SK-N-SH treated with all-trans-retinoic acid at 6 μM for 48 hours (cell line): ENCODE data around the gene PILRB.

ENCODE experiments used
- ATAC-seq: fragments of 200-7000 bp; cut with Tn5 transposase; 3 replicates; pipeline ENCODE4 v1.9.1; 2020; ENCODE audit warnings: mild to moderate bottlenecking, moderate library complexity
- ARNTL ChIP-seq: fragments of 450-650 bp; formaldehyde crosslinking; IDR thresholded peaks from 2 replicates; pipeline ENCODE4 v1.5.0; 2020; ENCODE audit warnings: low read depth, mild to moderate bottlenecking, moderate library complexity, borderline replicate concordance
- BACH2 ChIP-seq: fragments of 250-450 bp; sonication (Bioruptor Pico); IDR thresholded peaks from 2 replicates; pipeline ENCODE4 v1.9.0; 2021; ENCODE audit warnings: mild to moderate bottlenecking, borderline replicate concordance
- CSDC2 ChIP-seq: fragments of 250-450 bp; sonication (Bioruptor Pico); IDR thresholded peaks from 2 replicates; pipeline ENCODE4 v1.5.0; 2020; ENCODE audit warnings: mild to moderate bottlenecking, moderate library complexity
- ESRRG ChIP-seq: fragments of 250-450 bp; sonication (Bioruptor Pico); IDR thresholded peaks from 2 replicates; pipeline ENCODE4 v1.6.1; 2021; ENCODE audit warnings: mild to moderate bottlenecking
- GLIS3 ChIP-seq: fragments of 250-450 bp; sonication (Bioruptor Pico); IDR thresholded peaks from 2 replicates; pipeline ENCODE4 v1.5.0; 2020; ENCODE audit warnings: mild to moderate bottlenecking, moderate library complexity
- ISL1 ChIP-seq: fragments of 250-450 bp; sonication (Bioruptor Pico); IDR thresholded peaks from 2 replicates; pipeline ENCODE4 v2.1.2; 2022; ENCODE audit warnings: mild to moderate bottlenecking, moderate library complexity
- OSR1 ChIP-seq: fragments of 250-450 bp; sonication (Bioruptor Pico); IDR thresholded peaks from 2 replicates; pipeline ENCODE4 v1.8.0; 2022; ENCODE audit warnings: moderate library complexity, mild to moderate bottlenecking, inconsistent platforms
- PPARA ChIP-seq: fragments of 250-450 bp; sonication (Bioruptor Pico); IDR thresholded peaks from 2 replicates; pipeline ENCODE4 v1.5.0; 2020; ENCODE audit warnings: mild to moderate bottlenecking, borderline replicate concordance
- RARB ChIP-seq: fragments of 250-450 bp; sonication (Bioruptor Pico); IDR thresholded peaks from 2 replicates; pipeline ENCODE4 v1.8.0; 2021; ENCODE audit warnings: mild to moderate bottlenecking, moderate library complexity
- SNAI2 ChIP-seq: fragments of 250-450 bp; sonication (Bioruptor Pico); IDR thresholded peaks from 2 replicates; pipeline ENCODE4 v1.5.0; 2020; ENCODE audit warnings: mild to moderate bottlenecking, moderate library complexity
- TOX ChIP-seq: fragments of 250-450 bp; sonication (Bioruptor Pico); IDR thresholded peaks from 2 replicates; pipeline ENCODE4 v1.8.0; 2021; ENCODE audit warnings: mild to moderate bottlenecking, moderate library complexity, borderline replicate concordance
- ZC3H10 ChIP-seq: fragments of 250-450 bp; sonication (Bioruptor Pico); IDR thresholded peaks from 2 replicates; pipeline ENCODE4 v1.5.1; 2021; ENCODE audit warnings: mild to moderate bottlenecking, moderate library complexity
- ZFP3 ChIP-seq: fragments of 250-450 bp; sonication (Bioruptor Pico); IDR thresholded peaks from 2 replicates; pipeline ENCODE4 v1.5.0; 2020; ENCODE audit warnings: mild to moderate bottlenecking, moderate library complexity
- ZFP30 ChIP-seq: fragments of 450-650 bp; formaldehyde crosslinking; IDR thresholded peaks from 2 replicates; pipeline ENCODE4 v1.5.0; 2022; ENCODE audit warnings: mild to moderate bottlenecking, moderate library complexity
- ZNF565 ChIP-seq: fragments of 450-650 bp; formaldehyde crosslinking; conservative IDR thresholded peaks from 2 replicates; pipeline ENCODE4 v1.5.0; 2020; ENCODE audit warnings: low read depth, mild to moderate bottlenecking, moderate library complexity
- ZNF70 ChIP-seq: fragments of 450-650 bp; formaldehyde crosslinking; IDR thresholded peaks from 2 replicates; pipeline ENCODE4 v1.5.0; 2020; ENCODE audit warnings: mild to moderate bottlenecking, moderate library complexity
- ZNF8 ChIP-seq: fragments of 450-650 bp; formaldehyde crosslinking; IDR thresholded peaks from 2 replicates; pipeline ENCODE4 v1.5.0; 2020; ENCODE audit warnings: mild to moderate bottlenecking, moderate library complexity
- TF ChIP-seq, protein P1 (sequence below): fragments of 250-450 bp; sonication (Bioruptor Pico); IDR thresholded peaks from 2 replicates; pipeline ENCODE4 v1.5.0; 2020; ENCODE audit warnings: mild to moderate bottlenecking, moderate library complexity
- TF ChIP-seq, protein P2 (sequence below): fragments of 250-450 bp; sonication (Bioruptor Pico); IDR thresholded peaks from 2 replicates; pipeline ENCODE4 v1.8.0; 2021; ENCODE audit warnings: low read depth, mild to moderate bottlenecking, moderate library complexity, borderline replicate concordance
- TF ChIP-seq, protein P3 (sequence below): fragments of 250-450 bp; sonication (Bioruptor Pico); IDR thresholded peaks from 2 replicates; pipeline ENCODE4 v1.5.1; 2020; ENCODE audit warnings: low read depth, mild to moderate bottlenecking, moderate library complexity
- TF ChIP-seq, protein P4 (sequence below): fragments of 250-450 bp; sonication (Bioruptor Pico); IDR thresholded peaks from 2 replicates; pipeline ENCODE4 v1.5.1; 2021; ENCODE audit warnings: mild to moderate bottlenecking, moderate library complexity
- TF ChIP-seq, protein P5 (sequence below): fragments of 250-450 bp; sonication (Bioruptor Pico); IDR thresholded peaks from 2 replicates; pipeline ENCODE4 v1.8.0; 2020; ENCODE audit warnings: mild to moderate bottlenecking, moderate library complexity, borderline replicate concordance

PILRB gene

DNA sequence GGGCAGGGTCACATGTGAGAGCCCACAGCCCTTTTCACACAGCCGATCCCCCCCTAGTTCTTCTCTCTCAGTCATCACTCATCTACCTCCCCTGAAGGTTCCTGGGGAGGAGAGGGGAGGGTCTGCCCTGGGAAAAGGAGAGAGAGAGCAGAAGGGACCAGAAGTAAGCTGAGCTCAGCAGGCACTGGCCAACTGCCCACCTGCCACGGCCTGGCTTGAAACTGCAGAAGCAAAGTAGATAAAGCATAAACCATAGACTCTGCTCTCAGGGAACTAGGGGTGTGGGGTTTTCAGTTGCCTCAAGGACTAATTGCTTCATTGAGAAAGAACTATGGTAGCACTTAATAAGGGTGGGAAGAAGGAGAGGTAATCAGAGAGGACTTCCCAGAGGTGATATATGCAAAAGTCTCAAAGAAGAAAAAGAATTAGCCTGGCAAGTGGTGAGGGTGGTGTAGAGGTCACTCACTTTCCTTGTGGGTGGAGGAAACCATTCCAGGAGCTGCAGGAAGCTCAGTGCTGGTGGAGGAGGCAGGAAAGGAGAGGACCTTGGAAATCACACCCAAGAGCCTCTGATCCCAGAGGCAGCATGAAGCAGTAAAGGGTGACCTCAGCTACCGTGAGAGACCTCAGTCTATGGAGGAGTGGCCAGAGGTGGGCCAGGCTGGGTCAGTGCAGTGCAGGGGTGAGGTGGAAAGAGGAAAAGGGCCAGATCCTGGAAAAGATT is 32.5 kb downstream of the PILRB start:
- no peak; the same call in 2 of the 3 replicates for ATAC-seq

DNA sequence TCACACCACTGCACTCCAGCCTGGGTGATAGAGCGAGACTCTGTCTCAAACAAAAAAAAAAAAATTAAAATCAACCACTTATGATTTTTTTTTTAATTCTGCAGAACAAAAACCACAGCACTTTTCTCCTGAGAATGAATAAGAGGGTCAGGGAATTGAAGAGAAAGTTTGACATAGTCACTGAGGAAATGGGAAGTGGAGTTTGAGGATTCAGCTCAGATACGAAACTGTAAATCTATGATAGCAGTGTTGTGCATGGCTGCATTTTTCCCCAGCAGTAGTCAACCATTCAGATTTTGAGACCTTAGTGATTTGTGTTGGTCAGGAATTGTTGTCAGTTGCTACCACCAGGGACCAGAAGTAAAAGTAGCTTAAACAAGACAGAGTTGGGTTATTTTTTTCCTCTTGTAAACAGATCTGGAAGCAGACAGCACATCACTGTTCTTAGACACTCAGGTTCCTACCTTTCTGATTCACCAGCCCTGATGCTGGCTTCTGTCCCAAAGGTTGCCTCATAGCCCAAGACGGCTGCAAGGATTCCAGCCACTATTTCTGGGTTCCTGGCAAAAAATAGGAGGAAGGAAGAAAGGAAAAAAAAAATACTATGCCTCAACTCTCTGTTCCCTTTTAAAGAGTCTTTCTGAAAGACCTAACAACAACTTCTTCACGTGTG is 35.5 kb downstream of the PILRB start:
- TF ChIP-seq GLIS3 (CRISPR knock-in tag) (no peak), ESRRG (CRISPR knock-in tag) (no peak), ZC3H10 (no peak), BACH2 (CRISPR knock-in tag) (no peak), TOX (CRISPR knock-in tag) (no peak), PPARA (no peak), ZFP3 (CRISPR knock-in tag) (no peak)
- TF ChIP-seq, protein P1, sequence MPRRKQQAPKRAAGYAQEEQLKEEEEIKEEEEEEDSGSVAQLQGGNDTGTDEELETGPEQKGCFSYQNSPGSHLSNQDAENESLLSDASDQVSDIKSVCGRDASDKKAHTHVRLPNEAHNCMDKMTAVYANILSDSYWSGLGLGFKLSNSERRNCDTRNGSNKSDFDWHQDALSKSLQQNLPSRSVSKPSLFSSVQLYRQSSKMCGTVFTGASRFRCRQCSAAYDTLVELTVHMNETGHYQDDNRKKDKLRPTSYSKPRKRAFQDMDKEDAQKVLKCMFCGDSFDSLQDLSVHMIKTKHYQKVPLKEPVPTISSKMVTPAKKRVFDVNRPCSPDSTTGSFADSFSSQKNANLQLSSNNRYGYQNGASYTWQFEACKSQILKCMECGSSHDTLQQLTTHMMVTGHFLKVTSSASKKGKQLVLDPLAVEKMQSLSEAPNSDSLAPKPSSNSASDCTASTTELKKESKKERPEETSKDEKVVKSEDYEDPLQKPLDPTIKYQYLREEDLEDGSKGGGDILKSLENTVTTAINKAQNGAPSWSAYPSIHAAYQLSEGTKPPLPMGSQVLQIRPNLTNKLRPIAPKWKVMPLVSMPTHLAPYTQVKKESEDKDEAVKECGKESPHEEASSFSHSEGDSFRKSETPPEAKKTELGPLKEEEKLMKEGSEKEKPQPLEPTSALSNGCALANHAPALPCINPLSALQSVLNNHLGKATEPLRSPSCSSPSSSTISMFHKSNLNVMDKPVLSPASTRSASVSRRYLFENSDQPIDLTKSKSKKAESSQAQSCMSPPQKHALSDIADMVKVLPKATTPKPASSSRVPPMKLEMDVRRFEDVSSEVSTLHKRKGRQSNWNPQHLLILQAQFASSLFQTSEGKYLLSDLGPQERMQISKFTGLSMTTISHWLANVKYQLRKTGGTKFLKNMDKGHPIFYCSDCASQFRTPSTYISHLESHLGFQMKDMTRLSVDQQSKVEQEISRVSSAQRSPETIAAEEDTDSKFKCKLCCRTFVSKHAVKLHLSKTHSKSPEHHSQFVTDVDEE, result no peak
- TF ChIP-seq, protein P2, sequence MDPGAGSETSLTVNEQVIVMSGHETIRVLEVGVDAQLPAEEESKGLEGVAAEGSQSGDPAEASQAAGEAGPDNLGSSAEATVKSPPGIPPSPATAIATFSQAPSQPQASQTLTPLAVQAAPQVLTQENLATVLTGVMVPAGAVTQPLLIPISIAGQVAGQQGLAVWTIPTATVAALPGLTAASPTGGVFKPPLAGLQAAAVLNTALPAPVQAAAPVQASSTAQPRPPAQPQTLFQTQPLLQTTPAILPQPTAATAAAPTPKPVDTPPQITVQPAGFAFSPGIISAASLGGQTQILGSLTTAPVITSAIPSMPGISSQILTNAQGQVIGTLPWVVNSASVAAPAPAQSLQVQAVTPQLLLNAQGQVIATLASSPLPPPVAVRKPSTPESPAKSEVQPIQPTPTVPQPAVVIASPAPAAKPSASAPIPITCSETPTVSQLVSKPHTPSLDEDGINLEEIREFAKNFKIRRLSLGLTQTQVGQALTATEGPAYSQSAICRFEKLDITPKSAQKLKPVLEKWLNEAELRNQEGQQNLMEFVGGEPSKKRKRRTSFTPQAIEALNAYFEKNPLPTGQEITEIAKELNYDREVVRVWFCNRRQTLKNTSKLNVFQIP (CRISPR knock-in tag), result no peak
- no peak for ATAC-seq

More for the DNA sequence above, 32.5 kb downstream of the PILRB start:
- TF ChIP-seq ZFP30 (CRISPR knock-in tag) (no peak), OSR1 (no peak), ZNF70 (CRISPR knock-in tag) (no peak), ZFP3 (CRISPR knock-in tag) (no peak), ISL1 (CRISPR knock-in tag) (no peak), ZNF565 (CRISPR knock-in tag) (no peak), RARB (CRISPR knock-in tag) (no peak), CSDC2 (no peak), PPARA (no peak), TOX (CRISPR knock-in tag) (no peak), BACH2 (CRISPR knock-in tag) (no peak), SNAI2 (CRISPR knock-in tag) (no peak), ARNTL (CRISPR knock-in tag) (no peak), GLIS3 (CRISPR knock-in tag) (no peak), ZNF8 (no peak)
- TF ChIP-seq, protein P2 (CRISPR knock-in tag), result no peak
- TF ChIP-seq, protein P3, sequence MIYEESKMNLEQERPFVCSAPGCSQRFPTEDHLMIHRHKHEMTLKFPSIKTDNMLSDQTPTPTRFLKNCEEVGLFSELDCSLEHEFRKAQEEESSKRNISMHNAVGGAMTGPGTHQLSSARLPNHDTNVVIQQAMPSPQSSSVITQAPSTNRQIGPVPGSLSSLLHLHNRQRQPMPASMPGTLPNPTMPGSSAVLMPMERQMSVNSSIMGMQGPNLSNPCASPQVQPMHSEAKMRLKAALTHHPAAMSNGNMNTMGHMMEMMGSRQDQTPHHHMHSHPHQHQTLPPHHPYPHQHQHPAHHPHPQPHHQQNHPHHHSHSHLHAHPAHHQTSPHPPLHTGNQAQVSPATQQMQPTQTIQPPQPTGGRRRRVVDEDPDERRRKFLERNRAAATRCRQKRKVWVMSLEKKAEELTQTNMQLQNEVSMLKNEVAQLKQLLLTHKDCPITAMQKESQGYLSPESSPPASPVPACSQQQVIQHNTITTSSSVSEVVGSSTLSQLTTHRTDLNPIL, result no peak
- TF ChIP-seq, protein P4, sequence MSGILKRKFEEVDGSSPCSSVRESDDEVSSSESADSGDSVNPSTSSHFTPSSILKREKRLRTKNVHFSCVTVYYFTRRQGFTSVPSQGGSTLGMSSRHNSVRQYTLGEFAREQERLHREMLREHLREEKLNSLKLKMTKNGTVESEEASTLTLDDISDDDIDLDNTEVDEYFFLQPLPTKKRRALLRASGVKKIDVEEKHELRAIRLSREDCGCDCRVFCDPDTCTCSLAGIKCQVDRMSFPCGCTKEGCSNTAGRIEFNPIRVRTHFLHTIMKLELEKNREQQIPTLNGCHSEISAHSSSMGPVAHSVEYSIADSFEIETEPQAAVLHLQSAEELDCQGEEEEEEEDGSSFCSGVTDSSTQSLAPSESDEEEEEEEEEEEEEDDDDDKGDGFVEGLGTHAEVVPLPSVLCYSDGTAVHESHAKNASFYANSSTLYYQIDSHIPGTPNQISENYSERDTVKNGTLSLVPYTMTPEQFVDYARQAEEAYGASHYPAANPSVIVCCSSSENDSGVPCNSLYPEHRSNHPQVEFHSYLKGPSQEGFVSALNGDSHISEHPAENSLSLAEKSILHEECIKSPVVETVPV (CRISPR knock-in tag), result no peak
- TF ChIP-seq, protein P5, sequence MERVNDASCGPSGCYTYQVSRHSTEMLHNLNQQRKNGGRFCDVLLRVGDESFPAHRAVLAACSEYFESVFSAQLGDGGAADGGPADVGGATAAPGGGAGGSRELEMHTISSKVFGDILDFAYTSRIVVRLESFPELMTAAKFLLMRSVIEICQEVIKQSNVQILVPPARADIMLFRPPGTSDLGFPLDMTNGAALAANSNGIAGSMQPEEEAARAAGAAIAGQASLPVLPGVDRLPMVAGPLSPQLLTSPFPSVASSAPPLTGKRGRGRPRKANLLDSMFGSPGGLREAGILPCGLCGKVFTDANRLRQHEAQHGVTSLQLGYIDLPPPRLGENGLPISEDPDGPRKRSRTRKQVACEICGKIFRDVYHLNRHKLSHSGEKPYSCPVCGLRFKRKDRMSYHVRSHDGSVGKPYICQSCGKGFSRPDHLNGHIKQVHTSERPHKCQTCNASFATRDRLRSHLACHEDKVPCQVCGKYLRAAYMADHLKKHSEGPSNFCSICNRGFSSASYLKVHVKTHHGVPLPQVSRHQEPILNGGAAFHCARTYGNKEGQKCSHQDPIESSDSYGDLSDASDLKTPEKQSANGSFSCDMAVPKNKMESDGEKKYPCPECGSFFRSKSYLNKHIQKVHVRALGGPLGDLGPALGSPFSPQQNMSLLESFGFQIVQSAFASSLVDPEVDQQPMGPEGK (CRISPR knock-in tag), result no peak
